ENCODE results near the gene SFN. TPM values are rescaled to one million over a fixed set of nuclear protein-coding genes. Genes with fewer than 3 reads are reported as not detected.

SFN gene
- total and polyA plus RNA-seq, 2 of the 4 experiments (the other 2 are of a cell fraction): 0.18 to 0.34 TPM

DNA sequence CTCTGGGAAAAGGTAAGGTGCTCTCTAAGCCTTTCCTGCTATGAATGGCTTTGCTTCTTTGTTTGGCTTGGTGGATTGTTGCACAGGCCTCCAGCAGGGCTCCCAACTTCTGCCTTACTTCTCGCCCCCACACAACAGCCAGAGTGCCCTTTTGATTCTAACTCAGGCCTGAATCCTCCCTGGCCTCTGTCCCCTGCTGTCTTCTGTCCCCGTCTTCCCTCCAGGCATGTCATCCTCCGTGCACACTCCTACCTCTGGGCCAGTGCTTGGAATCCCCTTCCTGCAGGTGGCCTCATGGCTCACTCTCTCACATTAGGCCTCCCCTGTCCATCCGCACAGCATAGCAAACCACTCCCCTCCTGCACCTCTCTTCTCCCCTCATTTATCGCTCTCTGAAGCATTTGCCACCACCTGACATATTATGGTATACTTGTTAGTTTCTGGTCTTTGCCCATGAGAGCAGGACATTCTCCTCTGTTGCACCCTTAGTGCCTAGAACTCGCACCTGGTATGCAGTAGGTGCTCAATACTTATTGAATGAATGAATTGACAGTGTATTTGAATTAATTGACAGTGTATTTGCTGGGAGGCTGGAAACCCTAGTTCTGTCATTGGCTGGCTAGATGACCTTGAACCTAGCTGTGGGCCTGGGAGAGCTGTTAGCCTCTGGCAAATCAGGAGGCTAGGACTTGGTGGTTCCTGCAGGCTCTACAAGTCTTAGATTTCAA is 33.6 kb upstream of the SFN start:
- Histone ChIP-seq H4K91ac (ENCODE audit: insufficient read depth, low read depth, low read length) (no peak overlapping the region), H3K4me3 (ENCODE audit: insufficient read depth, low read depth, low read length) (no peak overlapping the region), H3K14ac (replicated peaks; ENCODE audit: low read depth, low read length) (no peak overlapping the region), H3K23ac (ENCODE audit: low read depth, low read length) (peak overlapping the region; percentile 38; the same call in 1 of the 2 replicates), H2AK5ac (ENCODE audit: low read depth, low read length) (no peak overlapping the region), H4K5ac (ENCODE audit: low read depth, low read length) (no peak overlapping the region; the same call in 1 of the 2 replicates), H3K56ac (ENCODE audit: extremely low read depth, insufficient read depth, low read length) (no peak overlapping the region), H3K18ac (ENCODE audit: low read depth, low read length) (no peak overlapping the region), H3K36me3 (ENCODE audit: control insufficient read depth, insufficient read depth, low read length) (peaks cover 27% of the 10 kb centered on the region), H3K27me3 (ENCODE audit: control insufficient read depth, insufficient read depth, low read length) (no peaks in the 10 kb centered on the region), H3K9me1 (ENCODE audit: insufficient read depth, low read length) (peaks cover 14% of the 10 kb centered on the region), H2BK120ac (ENCODE audit: low read depth, low read length) (no peak overlapping the region), H3K9me3 (ENCODE audit: control insufficient read depth, insufficient read depth, low read length) (no peaks in the 10 kb centered on the region), H4K20me1 (ENCODE audit: insufficient read depth, low read length) (peaks cover 41% of the 10 kb centered on the region), H2BK20ac (ENCODE audit: low read depth, low read length) (no peak overlapping the region), H2BK15ac (ENCODE audit: low read depth, low read length) (no peak overlapping the region), H3K4me2 (ENCODE audit: low read depth, low read length) (no peak overlapping the region), H3K79me1 (ENCODE audit: low read depth in 1 of 2, low read length in 2 of 2) (peaks cover 35 to 57% of the 10 kb centered on the region in 2 experiments), H4K8ac (ENCODE audit: low read depth in 2 of 2, low read length in 2 of 2) (no peak overlapping the region), H3K27ac (ENCODE audit: insufficient read depth, low read length) (no peak overlapping the region), H3K9ac (ENCODE audit: low read depth, low read length) (no peak overlapping the region), H3K4ac (ENCODE audit: low read depth, low read length) (no peak overlapping the region; the same call in 1 of the 2 replicates), H2BK5ac (ENCODE audit: low read depth, low read length, poor library complexity, severe bottlenecking) (no peak overlapping the region), H3K4me1 (ENCODE audit: control insufficient read depth, insufficient read depth, low read length) (peaks cover 25% of the 10 kb centered on the region), H2AK9ac (replicated peaks; ENCODE audit: low read depth, low read length, poor library complexity) (no peak overlapping the region), H2AFZ (replicated peaks; ENCODE audit: low read length, poor library complexity) (no peak overlapping the region)
- intact Hi-C loops (cut with micrococcal nuclease): no loop called here
- BruUV-seq (replicated peaks): no TSS peak
- in situ Hi-C loops (cut with MboI; ENCODE audit: low sequenced_read_pairs): no loop called here
- 91% methylated on average over 3 of the region's 6 CpGs; no CpG with 5 or more reads in 1 of the 2 experiments for WGBS, 2 experiments (ENCODE audit: extremely low coverage in 2 of 2, insufficient read length in 1 of 2)
- DNase-seq (no peak), ATAC-seq (ENCODE audit: low read depth) (no peak)
- ChIA-PET POLR2A (ENCODE audit: unreplicated experiment) (no interaction called here), CTCF (interaction anchor here (1.0 kb wide), 1 partner anchor 227 kb away, joined by 3 read pairs; no protein-coding TSS in a partner anchor)
- dilution Hi-C loops (cut with HindIII; ENCODE audit: low sequenced_read_pairs, unreplicated experiment): no loop called here
- TF ChIP-seq FOS (IDR thresholded peaks at IDR 0.05; ENCODE audit: low read depth, low read length): no peak
- TF ChIP-seq, protein P1, sequence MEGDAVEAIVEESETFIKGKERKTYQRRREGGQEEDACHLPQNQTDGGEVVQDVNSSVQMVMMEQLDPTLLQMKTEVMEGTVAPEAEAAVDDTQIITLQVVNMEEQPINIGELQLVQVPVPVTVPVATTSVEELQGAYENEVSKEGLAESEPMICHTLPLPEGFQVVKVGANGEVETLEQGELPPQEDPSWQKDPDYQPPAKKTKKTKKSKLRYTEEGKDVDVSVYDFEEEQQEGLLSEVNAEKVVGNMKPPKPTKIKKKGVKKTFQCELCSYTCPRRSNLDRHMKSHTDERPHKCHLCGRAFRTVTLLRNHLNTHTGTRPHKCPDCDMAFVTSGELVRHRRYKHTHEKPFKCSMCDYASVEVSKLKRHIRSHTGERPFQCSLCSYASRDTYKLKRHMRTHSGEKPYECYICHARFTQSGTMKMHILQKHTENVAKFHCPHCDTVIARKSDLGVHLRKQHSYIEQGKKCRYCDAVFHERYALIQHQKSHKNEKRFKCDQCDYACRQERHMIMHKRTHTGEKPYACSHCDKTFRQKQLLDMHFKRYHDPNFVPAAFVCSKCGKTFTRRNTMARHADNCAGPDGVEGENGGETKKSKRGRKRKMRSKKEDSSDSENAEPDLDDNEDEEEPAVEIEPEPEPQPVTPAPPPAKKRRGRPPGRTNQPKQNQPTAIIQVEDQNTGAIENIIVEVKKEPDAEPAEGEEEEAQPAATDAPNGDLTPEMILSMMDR (conservative IDR thresholded peaks at IDR 0.05; ENCODE audit: low read depth, low read length): no peak
- no peak for TF ChIP-seq NFE2L2 (IDR thresholded peaks at IDR 0.05; ENCODE audit: low read depth, low read length)
- no peak for TF ChIP-seq BHLHE40 (IDR thresholded peaks at IDR 0.05; ENCODE audit: low read depth, low read length)
- no peak for TF ChIP-seq CHD1 (IDR thresholded peaks at IDR 0.05; ENCODE audit: low read depth, low read length)
- TF ChIP-seq MAFK (IDR thresholded peaks at IDR 0.05; ENCODE audit: low read depth, low read length): no peak
- TF ChIP-seq RFX5 (IDR thresholded peaks at IDR 0.05; ENCODE audit: low read depth, low read length): no peak
